GM19438 (cell line): ENCODE measurements around the gene FGF13.

ENCODE experiments used
- ATAC-seq: cut with Tn5 transposase; IDR thresholded peaks from one replicate; pipeline ENCODE4 v1.9.1; 2021; ENCODE audit warnings: low read depth; ENCODE audit not compliant: unreplicated experiment

Gene FGF13

DNA sequence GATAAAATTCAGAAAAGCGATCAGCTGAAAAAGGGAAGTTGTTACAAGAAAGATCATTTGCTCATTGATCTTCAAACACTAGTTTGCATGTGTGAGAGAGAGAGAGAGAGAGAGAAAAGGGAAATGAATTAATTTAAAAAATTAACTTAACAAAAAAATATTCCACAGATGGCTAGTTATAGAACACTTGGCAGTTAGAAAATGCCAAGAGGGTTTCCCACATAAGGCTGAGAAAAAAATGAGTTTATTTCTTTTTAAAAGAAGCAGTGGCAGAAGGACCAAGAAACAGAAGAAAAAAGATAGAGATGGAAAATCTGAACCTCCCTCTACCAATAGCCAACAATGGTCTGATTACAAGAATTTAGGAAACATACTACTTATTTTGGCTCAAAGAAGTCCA lies 47.1 kb downstream of the FGF13 start:
- ATAC-seq = no peak

DNA sequence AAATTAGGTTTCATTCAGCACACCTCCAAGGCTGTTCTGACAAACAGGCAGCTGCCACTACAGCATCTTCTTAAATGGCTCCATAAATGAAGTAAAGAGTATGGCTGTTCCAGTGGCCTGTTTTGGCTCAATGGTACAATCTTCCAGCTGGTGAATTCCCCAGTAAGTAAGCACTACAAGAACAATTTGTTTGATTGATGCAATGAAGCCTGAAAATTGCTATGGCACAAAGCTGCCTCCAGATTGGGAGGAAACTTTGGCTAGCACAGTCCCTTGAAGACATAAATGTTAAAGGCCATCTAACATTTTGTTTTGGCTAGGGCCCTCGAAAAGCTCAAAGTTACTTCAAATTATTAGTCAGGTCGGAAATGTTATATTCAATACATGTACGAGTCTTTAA lies 47.5 kb downstream of the FGF13 start:
- no peak for ATAC-seq

DNA sequence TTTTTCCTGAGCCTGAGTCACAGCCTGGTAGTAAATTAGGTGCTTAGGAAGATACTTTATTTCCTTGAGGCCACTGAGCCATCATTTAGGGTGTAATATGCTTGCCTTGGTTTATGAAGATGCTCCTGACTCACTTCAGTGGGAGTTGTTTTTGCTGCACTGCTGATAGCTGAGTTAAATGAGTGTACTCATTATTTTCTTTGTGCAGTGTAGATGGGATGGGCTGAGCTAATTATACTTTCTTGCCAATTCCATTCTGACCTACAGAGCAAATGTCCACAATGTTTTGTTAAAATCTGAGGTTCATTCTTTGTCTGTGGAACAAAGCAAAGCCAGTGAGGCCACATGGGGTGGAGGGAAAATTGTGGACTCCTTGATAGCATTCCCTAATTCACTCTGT lies 60.0 kb downstream of the FGF13 start:
- no peak for ATAC-seq

DNA sequence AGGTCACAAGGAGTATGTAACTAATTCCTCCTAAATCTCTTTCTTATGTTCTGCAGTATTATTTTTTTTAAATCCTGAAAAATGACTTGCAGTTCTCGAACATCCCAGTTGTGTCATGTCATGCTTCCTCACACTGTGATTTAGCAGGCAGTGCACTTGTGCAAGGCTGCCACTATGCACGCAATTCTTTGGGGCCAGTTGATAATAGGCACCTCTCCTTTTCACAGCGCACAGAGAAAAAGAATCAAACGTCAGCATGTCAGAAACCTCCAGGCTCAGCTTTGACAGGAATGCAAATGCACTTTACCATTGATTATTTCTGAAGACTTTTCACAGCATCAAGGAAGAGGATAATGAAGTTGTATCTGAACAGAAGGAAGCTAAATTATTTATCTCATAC lies 62.9 kb downstream of the FGF13 start:
- no peak for ATAC-seq

DNA sequence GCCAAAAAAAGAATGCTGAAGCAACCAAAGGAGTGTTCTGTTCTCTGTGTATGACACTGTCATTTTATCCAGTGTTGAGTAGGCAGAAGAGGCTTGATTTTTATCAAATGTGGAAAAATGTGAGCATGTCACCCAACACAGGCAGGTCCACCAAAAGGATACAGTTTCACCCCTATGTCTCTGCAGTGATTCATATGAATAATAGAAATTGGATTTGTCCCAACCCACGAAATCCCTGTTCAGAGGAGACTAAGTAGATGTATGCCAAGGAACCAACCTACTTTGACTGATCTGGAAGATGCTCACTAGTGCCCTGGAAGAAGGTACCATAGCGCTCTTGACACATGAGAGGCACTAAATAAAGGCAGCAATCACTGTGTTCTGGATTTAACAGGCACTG lies 72.5 kb downstream of the FGF13 start:
- no peak for ATAC-seq
